HepG2 (cell line): ENCODE data around the gene CIAO3. TPM values are rescaled to one million over a fixed set of nuclear protein-coding genes. Genes with fewer than 3 reads are reported as not detected.

Source experiments
- CHD2 ChIP-seq: IDR thresholded peaks from 2 replicates; pipeline ENCODE4 v1.6.1; 2011; ENCODE audit warnings: low read depth, low read length, improper control_type of control experiment
- LRRFIP1 ChIP-seq: sonication (generic); formaldehyde crosslinking; conservative IDR thresholded peaks from 2 replicates; pipeline ENCODE4 v1.4.0; 2020; ENCODE audit warnings: missing genetic modification reagents
- SIX4 ChIP-seq: sonication (generic); formaldehyde crosslinking; IDR thresholded peaks from 2 replicates; pipeline ENCODE4 v1.4.0; 2020; ENCODE audit warnings: missing genetic modification reagents
- ZNF142 ChIP-seq: sonication (generic); formaldehyde crosslinking; IDR thresholded peaks from 2 replicates; pipeline ENCODE4 v1.4.0; 2020; ENCODE audit warnings: missing genetic modification reagents
- ZNF280B ChIP-seq: sonication (generic); formaldehyde crosslinking; IDR thresholded peaks from 2 replicates; pipeline ENCODE4 v1.5.0; 2020; ENCODE audit warnings: missing genetic modification reagents, mild to moderate bottlenecking, borderline replicate concordance
- ZNF616 ChIP-seq: sonication (generic); formaldehyde crosslinking; IDR thresholded peaks from 2 replicates; pipeline ENCODE4 v1.5.0; 2020; ENCODE audit warnings: low read depth, mild to moderate bottlenecking, missing genetic modification reagents
- polyA plus RNA-seq, 8 experiments: library from polyadenylated mRNA; depleted of rRNA in 3 of 8; stranded (reverse) in 7 of 8; unstranded in 1 of 8; fragments of >200 nt; fragmentation: Illumina TruSeq in 4 of 8; extraction: Trizol in 4 of 8; gene quantifications; 2 replicates each; pipeline versions ENCODE4 v1.2.1 to v1.2.3, GENCODE V29; 2011 to 2016; ENCODE audit warnings: low read depth in 4 of 8, missing spikeins in 1 of 8, mixed read lengths in 1 of 8; ENCODE audit not compliant: insufficient read depth in 1 of 8
- total RNA-seq, 5 experiments: library from RNA; depleted of rRNA; stranded (reverse); fragments of >200 nt; fragmentation: Illumina TruSeq; extraction: Trizol; gene quantifications; 2 replicates each; pipeline ENCODE4 v1.2.3, GENCODE V29; 2016; ENCODE audit warnings: low read depth in 1 of 5
- TF ChIP-seq, protein P1 (sequence below): sonication (generic); formaldehyde crosslinking; IDR thresholded peaks from 2 replicates; pipeline ENCODE4 v1.5.1; 2020; ENCODE audit warnings: mild to moderate bottlenecking, moderate library complexity, missing genetic modification reagents
- TF ChIP-seq, protein P2 (sequence below): sonication (generic); formaldehyde crosslinking; IDR thresholded peaks from 2 replicates; pipeline ENCODE4 v1.4.0; 2020; ENCODE audit warnings: missing genetic modification reagents

Gene CIAO3
- total and polyA plus RNA-seq, 2 of the 13 experiments (the other 11 are each of a cell fraction or from before 2014, with no cell fraction given) = 21.7 to 25.0 TPM

- no peak for TF ChIP-seq ZNF142 (CRISPR knock-in tag)
- TF ChIP-seq, protein P1, sequence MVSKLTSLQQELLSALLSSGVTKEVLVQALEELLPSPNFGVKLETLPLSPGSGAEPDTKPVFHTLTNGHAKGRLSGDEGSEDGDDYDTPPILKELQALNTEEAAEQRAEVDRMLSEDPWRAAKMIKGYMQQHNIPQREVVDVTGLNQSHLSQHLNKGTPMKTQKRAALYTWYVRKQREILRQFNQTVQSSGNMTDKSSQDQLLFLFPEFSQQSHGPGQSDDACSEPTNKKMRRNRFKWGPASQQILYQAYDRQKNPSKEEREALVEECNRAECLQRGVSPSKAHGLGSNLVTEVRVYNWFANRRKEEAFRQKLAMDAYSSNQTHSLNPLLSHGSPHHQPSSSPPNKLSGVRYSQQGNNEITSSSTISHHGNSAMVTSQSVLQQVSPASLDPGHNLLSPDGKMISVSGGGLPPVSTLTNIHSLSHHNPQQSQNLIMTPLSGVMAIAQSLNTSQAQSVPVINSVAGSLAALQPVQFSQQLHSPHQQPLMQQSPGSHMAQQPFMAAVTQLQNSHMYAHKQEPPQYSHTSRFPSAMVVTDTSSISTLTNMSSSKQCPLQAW (CRISPR knock-in tag) = no peak
- TF ChIP-seq LRRFIP1 (CRISPR knock-in tag) = no peak
- 0 out of 2 replicates have a peak, but pooled peaks have one; percentile 63 for TF ChIP-seq ZNF616
- TF ChIP-seq ZNF280B (CRISPR knock-in tag) = no peak
- no peak for TF ChIP-seq CHD2
- TF ChIP-seq, protein P2, sequence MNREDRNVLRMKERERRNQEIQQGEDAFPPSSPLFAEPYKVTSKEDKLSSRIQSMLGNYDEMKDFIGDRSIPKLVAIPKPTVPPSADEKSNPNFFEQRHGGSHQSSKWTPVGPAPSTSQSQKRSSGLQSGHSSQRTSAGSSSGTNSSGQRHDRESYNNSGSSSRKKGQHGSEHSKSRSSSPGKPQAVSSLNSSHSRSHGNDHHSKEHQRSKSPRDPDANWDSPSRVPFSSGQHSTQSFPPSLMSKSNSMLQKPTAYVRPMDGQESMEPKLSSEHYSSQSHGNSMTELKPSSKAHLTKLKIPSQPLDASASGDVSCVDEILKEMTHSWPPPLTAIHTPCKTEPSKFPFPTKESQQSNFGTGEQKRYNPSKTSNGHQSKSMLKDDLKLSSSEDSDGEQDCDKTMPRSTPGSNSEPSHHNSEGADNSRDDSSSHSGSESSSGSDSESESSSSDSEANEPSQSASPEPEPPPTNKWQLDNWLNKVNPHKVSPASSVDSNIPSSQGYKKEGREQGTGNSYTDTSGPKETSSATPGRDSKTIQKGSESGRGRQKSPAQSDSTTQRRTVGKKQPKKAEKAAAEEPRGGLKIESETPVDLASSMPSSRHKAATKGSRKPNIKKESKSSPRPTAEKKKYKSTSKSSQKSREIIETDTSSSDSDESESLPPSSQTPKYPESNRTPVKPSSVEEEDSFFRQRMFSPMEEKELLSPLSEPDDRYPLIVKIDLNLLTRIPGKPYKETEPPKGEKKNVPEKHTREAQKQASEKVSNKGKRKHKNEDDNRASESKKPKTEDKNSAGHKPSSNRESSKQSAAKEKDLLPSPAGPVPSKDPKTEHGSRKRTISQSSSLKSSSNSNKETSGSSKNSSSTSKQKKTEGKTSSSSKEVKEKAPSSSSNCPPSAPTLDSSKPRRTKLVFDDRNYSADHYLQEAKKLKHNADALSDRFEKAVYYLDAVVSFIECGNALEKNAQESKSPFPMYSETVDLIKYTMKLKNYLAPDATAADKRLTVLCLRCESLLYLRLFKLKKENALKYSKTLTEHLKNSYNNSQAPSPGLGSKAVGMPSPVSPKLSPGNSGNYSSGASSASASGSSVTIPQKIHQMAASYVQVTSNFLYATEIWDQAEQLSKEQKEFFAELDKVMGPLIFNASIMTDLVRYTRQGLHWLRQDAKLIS = no peak
- no peak for TF ChIP-seq SIX4 (CRISPR knock-in tag)
Observed at GRCh38 chr16:715477-716199, 25.2 kb downstream of the CIAO3 start (continued).
